ENCODE data around the gene TRIM33. TPM values are rescaled to one million over a fixed set of nuclear protein-coding genes. Genes with fewer than 3 reads are reported as not detected.
"Not testable (repeated sequence)": the region's sequence is repeated elsewhere in the genome, so short reads cannot be mapped to it uniquely, and the experiment has no call there.

Gene TRIM33
- polyA plus RNA-seq, 4 donors, result 6.9 to 27.5 (median 11.0) TPM

- Histone ChIP-seq H3K4me3 (ENCODE audit: low read depth in 1 of 3, low read length in 3 of 3) (no peak overlapping the region), H3K27me3 (ENCODE audit: control insufficient read depth in 3 of 3, insufficient read depth in 3 of 3, low read length in 3 of 3) (no peaks in the 10 kb centered on the region), H3K4me1 (ENCODE audit: control insufficient read depth in 3 of 3, insufficient read depth in 2 of 3, low read depth in 1 of 3, low read length in 2 of 3) (no peaks in the 10 kb centered on the region), H3K27ac (ENCODE audit: low read depth in 1 of 3, low read length in 2 of 3) (no peak overlapping the region), H3K9me3 (ENCODE audit: control insufficient read depth in 2 of 2, insufficient read depth in 1 of 2, low read depth in 1 of 2, low read length in 1 of 2) (peaks cover 0 to 11% of the 10 kb centered on the region in 2 donors), H3K36me3 (ENCODE audit: control insufficient read depth in 3 of 3, insufficient read depth in 2 of 3, low read depth in 1 of 3, low read length in 3 of 3) (no peaks in the 10 kb centered on the region)
- FAIRE-seq (no peak), DNase-seq (no peak)
- 64 to 72% (median 67%) methylated on average over 3 of the region's 3 CpGs for WGBS, 3 donors
Observed at GRCh38 chr1:114386129-114387009, 124.6 kb downstream of the TRIM33 start.

- Histone ChIP-seq H3K27me3 (ENCODE audit: control insufficient read depth in 3 of 3, insufficient read depth in 3 of 3, low read length in 3 of 3) (no peaks in the 10 kb centered on the region), H3K4me1 (ENCODE audit: control insufficient read depth in 3 of 3, insufficient read depth in 2 of 3, low read depth in 1 of 3, low read length in 2 of 3) (no peaks in the 10 kb centered on the region), H3K4me3 (ENCODE audit: low read depth in 1 of 3, low read length in 3 of 3) (no peak overlapping the region), H3K27ac (ENCODE audit: low read depth in 1 of 3, low read length in 2 of 3) (no peak overlapping the region), H3K36me3 (ENCODE audit: control insufficient read depth in 3 of 3, insufficient read depth in 2 of 3, low read depth in 1 of 3, low read length in 3 of 3) (no peaks in the 10 kb centered on the region), H3K9me3 (ENCODE audit: control insufficient read depth in 2 of 2, insufficient read depth in 1 of 2, low read depth in 1 of 2, low read length in 1 of 2) (peaks cover 0 to 11% of the 10 kb centered on the region in 2 donors)
- WGBS, 3 donors, result 94 to 100% (median 94%) methylated on average over 1 of the region's 1 CpG
- FAIRE-seq (no peak), DNase-seq (no peak)
Observed at GRCh38 chr1:114384922-114385321, 126.1 kb downstream of the TRIM33 start.

DNA sequence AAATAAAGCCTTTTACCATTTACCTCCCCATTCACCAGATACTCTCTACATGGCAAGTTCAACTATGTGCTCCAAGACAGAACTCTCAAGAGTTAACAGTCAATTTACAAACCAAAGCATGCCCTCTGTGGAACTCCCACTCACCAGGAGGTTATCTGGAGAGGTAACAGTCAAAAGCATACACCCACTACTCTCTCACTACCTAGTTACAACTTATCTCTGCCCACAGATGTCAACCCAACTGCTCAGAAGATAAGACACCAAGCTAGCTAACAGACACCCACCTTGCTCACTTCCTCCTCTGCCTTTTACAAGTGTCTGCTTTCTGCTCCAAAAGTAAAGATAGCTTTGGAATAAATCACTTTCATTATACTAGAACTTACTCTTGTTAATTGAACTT is 131.0 kb downstream of the TRIM33 start:
- no peak overlapping the region for H3K27ac ChIP-seq (ENCODE audit: low read depth in 1 of 3, low read length in 2 of 3)
- FAIRE-seq, result no peak
- H3K36me3 ChIP-seq (ENCODE audit: control insufficient read depth in 3 of 3, insufficient read depth in 2 of 3, low read depth in 1 of 3, low read length in 3 of 3), result no peaks in the 10 kb centered on the region
- peaks cover 0 to 21% of the 10 kb centered on the region in 2 donors for H3K9me3 ChIP-seq (ENCODE audit: control insufficient read depth in 2 of 2, insufficient read depth in 1 of 2, low read depth in 1 of 2, low read length in 1 of 2)
- DNase-seq, result no peak
- H3K4me1 ChIP-seq (ENCODE audit: control insufficient read depth in 3 of 3, insufficient read depth in 2 of 3, low read depth in 1 of 3, low read length in 2 of 3), result no peaks in the 10 kb centered on the region
- H3K27me3 ChIP-seq (ENCODE audit: control insufficient read depth in 3 of 3, insufficient read depth in 3 of 3, low read length in 3 of 3), result no peaks in the 10 kb centered on the region
- no peak overlapping the region for H3K4me3 ChIP-seq (ENCODE audit: low read depth in 1 of 3, low read length in 3 of 3)

DNA sequence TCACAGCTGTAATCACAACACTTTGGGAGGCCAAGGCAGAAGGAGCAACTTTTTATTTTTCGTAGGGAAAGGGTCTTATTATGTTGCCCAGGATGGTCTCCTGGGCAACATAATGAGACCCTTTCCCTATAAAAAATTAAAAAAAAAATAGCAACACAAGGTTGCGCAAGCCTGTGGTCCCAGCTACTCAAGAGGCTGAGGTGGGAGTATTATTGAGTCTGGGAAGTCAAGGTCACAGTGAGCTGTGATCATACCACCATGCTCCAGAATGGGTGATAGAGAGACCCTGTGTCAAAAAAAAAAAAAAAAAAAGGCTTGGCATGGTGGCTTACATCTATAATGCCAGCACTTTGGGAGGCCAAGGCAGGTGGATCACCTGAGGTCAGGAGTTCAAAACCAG is 131.6 kb downstream of the TRIM33 start:
- 88 to 98% (median 95%) methylated on average over 2 of the region's 2 CpGs for WGBS, 3 donors
- H3K27ac ChIP-seq (ENCODE audit: low read depth in 1 of 3, low read length in 2 of 3), result no peak overlapping the region
- H3K36me3 ChIP-seq (ENCODE audit: control insufficient read depth in 3 of 3, insufficient read depth in 2 of 3, low read depth in 1 of 3, low read length in 3 of 3), result no peaks in the 10 kb centered on the region
- no peaks in the 10 kb centered on the region for H3K27me3 ChIP-seq (ENCODE audit: control insufficient read depth in 3 of 3, insufficient read depth in 3 of 3, low read length in 3 of 3)
- H3K4me1 ChIP-seq (ENCODE audit: control insufficient read depth in 3 of 3, insufficient read depth in 2 of 3, low read depth in 1 of 3, low read length in 2 of 3), result no peaks in the 10 kb centered on the region
- H3K4me3 ChIP-seq (ENCODE audit: low read depth in 1 of 3, low read length in 3 of 3), result no peak overlapping the region
- FAIRE-seq (no peak), DNase-seq (no peak)
- H3K9me3 ChIP-seq (ENCODE audit: control insufficient read depth in 2 of 2, insufficient read depth in 1 of 2, low read depth in 1 of 2, low read length in 1 of 2), result peaks cover 0 to 24% of the 10 kb centered on the region in 2 donors

GRCh38 chr1:114377356-114377755 is 133.6 kb downstream of the TRIM33 start:
- Histone ChIP-seq H3K27ac (ENCODE audit: low read depth in 1 of 3, low read length in 2 of 3) (no peak overlapping the region), H3K27me3 (ENCODE audit: control insufficient read depth in 3 of 3, insufficient read depth in 3 of 3, low read length in 3 of 3) (no peaks in the 10 kb centered on the region), H3K9me3 (ENCODE audit: control insufficient read depth in 2 of 2, insufficient read depth in 1 of 2, low read depth in 1 of 2, low read length in 1 of 2) (peaks cover 0 to 19% of the 10 kb centered on the region in 2 donors), H3K36me3 (ENCODE audit: control insufficient read depth in 3 of 3, insufficient read depth in 2 of 3, low read depth in 1 of 3, low read length in 3 of 3) (no peaks in the 10 kb centered on the region), H3K4me3 (ENCODE audit: low read depth in 1 of 3, low read length in 3 of 3) (no peak overlapping the region), H3K4me1 (ENCODE audit: control insufficient read depth in 3 of 3, insufficient read depth in 2 of 3, low read depth in 1 of 3, low read length in 2 of 3) (no peaks in the 10 kb centered on the region)
- no peak for DNase-seq
- no peak for FAIRE-seq

DNA sequence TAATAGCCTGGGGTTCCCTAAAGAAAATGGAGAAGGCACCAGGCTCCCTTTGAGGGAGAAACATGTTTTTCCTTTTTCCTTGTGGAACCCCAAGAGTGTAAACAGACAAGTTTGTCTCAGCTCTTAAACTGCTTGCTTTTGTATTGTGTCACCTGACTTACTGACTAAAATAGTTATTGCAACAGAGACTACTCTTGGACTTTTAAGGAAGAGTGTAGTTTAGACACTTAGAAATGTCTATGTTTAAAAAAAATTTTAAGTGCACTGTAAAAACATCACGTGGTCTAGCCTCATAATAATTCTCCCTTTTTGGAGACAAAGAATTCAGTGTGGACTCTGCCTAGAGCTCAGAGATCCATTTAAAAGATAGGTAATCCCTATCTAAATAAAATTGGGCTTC is 141.1 kb downstream of the TRIM33 start:
- H3K27me3 ChIP-seq (ENCODE audit: control insufficient read depth in 3 of 3, insufficient read depth in 3 of 3, low read length in 3 of 3), result no peaks in the 10 kb centered on the region
- FAIRE-seq, result no peak
- DNase-seq, result no peak
- WGBS, 3 donors, result 20 to 33% (median 31%) methylated on average over 1 of the region's 1 CpG
- H3K27ac ChIP-seq (ENCODE audit: low read depth in 1 of 3, low read length in 2 of 3), result no peak overlapping the region
- H3K4me1 ChIP-seq (ENCODE audit: control insufficient read depth in 3 of 3, insufficient read depth in 2 of 3, low read depth in 1 of 3, low read length in 2 of 3), result no peaks in the 10 kb centered on the region
- peaks cover 0 to 12% of the 10 kb centered on the region in 2 donors for H3K9me3 ChIP-seq (ENCODE audit: control insufficient read depth in 2 of 2, insufficient read depth in 1 of 2, low read depth in 1 of 2, low read length in 1 of 2)
- no peak overlapping the region for H3K4me3 ChIP-seq (ENCODE audit: low read depth in 1 of 3, low read length in 3 of 3)
- H3K36me3 ChIP-seq (ENCODE audit: control insufficient read depth in 3 of 3, insufficient read depth in 2 of 3, low read depth in 1 of 3, low read length in 3 of 3), result no peaks in the 10 kb centered on the region

- H3K4me1 ChIP-seq (ENCODE audit: control insufficient read depth in 3 of 3, insufficient read depth in 2 of 3, low read depth in 1 of 3, low read length in 2 of 3); FAIRE-seq; H3K27ac ChIP-seq (ENCODE audit: low read depth in 1 of 3, low read length in 2 of 3); H3K4me3 ChIP-seq (ENCODE audit: low read depth in 1 of 3, low read length in 3 of 3); H3K27me3 ChIP-seq (ENCODE audit: control insufficient read depth in 3 of 3, insufficient read depth in 3 of 3, low read length in 3 of 3); DNase-seq; H3K36me3 ChIP-seq (ENCODE audit: control insufficient read depth in 3 of 3, insufficient read depth in 2 of 3, low read depth in 1 of 3, low read length in 3 of 3): not testable (repeated sequence)
- WGBS, 3 donors, result 63 to 69% (median 65%) methylated on average over 5 of the region's 5 CpGs
- peaks cover 0 to 14% of the 10 kb centered on the region in 2 donors for H3K9me3 ChIP-seq (ENCODE audit: control insufficient read depth in 2 of 2, insufficient read depth in 1 of 2, low read depth in 1 of 2, low read length in 1 of 2)
Observed at GRCh38 chr1:114369266-114369919, 141.6 kb downstream of the TRIM33 start.

DNA sequence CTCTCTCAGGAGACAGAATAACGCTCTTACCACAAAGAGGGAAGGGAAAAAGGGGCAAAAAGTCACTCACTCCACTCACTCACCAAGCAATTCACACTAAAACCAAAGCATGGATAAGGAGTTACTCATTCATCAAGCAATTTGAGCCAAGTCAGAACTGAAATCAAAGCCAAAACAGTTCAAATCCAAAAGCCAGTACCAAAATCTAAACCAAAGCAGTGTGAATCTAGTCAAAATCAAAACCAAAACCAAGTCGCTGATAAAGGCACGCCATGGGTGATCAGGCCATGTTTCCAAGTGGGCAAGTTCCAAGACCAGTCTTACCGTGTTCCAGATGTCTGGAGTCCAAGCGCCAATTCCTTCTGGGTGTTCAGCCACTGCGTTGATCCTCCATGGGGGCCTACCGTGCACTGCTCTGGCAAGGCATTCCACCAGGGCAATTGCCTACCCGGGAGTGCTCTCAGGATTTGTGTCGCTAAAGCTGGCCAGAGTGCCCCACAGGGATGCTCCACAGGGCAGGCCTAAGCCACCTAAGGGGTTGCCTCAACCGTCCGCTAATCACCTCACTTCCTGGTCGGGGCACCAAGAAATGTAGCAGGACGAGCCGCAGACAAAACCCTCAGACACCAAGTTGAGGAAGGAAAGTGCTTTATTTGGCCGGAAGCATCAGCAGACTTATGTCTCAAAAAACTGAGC is 142.3 kb downstream of the TRIM33 start:
- no peak for FAIRE-seq
- no peaks in the 10 kb centered on the region for H3K4me1 ChIP-seq (ENCODE audit: control insufficient read depth in 3 of 3, insufficient read depth in 2 of 3, low read depth in 1 of 3, low read length in 2 of 3)
- H3K27me3 ChIP-seq (ENCODE audit: control insufficient read depth in 3 of 3, insufficient read depth in 3 of 3, low read length in 3 of 3), result no peaks in the 10 kb centered on the region
- H3K4me3 ChIP-seq (ENCODE audit: low read depth in 1 of 3, low read length in 3 of 3), result no peak overlapping the region
- no peak overlapping the region for H3K27ac ChIP-seq (ENCODE audit: low read depth in 1 of 3, low read length in 2 of 3)
- peaks cover 0 to 14% of the 10 kb centered on the region in 2 donors for H3K9me3 ChIP-seq (ENCODE audit: control insufficient read depth in 2 of 2, insufficient read depth in 1 of 2, low read depth in 1 of 2, low read length in 1 of 2)
- 83 to 87% (median 85%) methylated on average over 15 of the region's 15 CpGs for WGBS, 3 donors
- no peak for DNase-seq
- H3K36me3 ChIP-seq (ENCODE audit: control insufficient read depth in 3 of 3, insufficient read depth in 2 of 3, low read depth in 1 of 3, low read length in 3 of 3), result no peaks in the 10 kb centered on the region

Measured in small intestine (tissue), 7 donors.